Esophagus squamous epithelium (tissue), 5 donors: ENCODE measurements around the gene MBD3L2B. TPM values are rescaled to one million over a fixed set of nuclear protein-coding genes. Genes with fewer than 3 reads are reported as not detected.

Source experiments
- DNase-seq: peaks from one replicate; lab custom pipeline; 2025; lab: John Stamatoyannopoulos, UW
- H3K27ac ChIP-seq, 4 donors: fragments of 200-600 bp; sonication (generic); one replicate each; pipeline ENCODE4 v1.5.1; 2016 to 2019; ENCODE audit warnings: mild to moderate bottlenecking in 1 of 4
- H3K27me3 ChIP-seq, 4 donors: fragments of 200-600 bp; sonication (generic); 1 replicate in 3 of 4; 2 replicates in 1 of 4; pipeline versions ENCODE4 v1.5.1 to v1.6.0; 2017 to 2021; ENCODE audit warnings: antibody characterized with exemption in 1 of 4
- H3K36me3 ChIP-seq, 3 donors: fragments of 200-600 bp; sonication (generic); one replicate each; pipeline ENCODE4 v1.5.1; 2016 to 2019
- H3K4me1 ChIP-seq, 3 donors: fragments of 200-600 bp; sonication (generic); one replicate each; pipeline ENCODE4 v1.5.1; 2017 to 2019
- H3K4me3 ChIP-seq, 4 donors: fragments of 200-600 bp; sonication (generic); 1 replicate in 3 of 4; 2 replicates in 1 of 4; pipeline ENCODE4 v1.5.1; 2016 to 2019; ENCODE audit warnings: mild to moderate bottlenecking in 2 of 4, moderate library complexity in 1 of 4
- H3K9me3 ChIP-seq, 3 donors: fragments of 200-600 bp; sonication (generic); one replicate each; pipeline ENCODE4 v1.5.1; 2016 to 2019
- CTCF ChIP-seq, 6 experiments: fragments of 450-650 bp in 4 of 6; fragments of 200-600 bp in 2 of 6; sonication (generic) in 2 of 6; IDR thresholded peaks; one replicate each; pipeline ENCODE4 v1.5.1; 2016 to 2019; ENCODE audit warnings: antibody characterized with exemption in 6 of 6, mild to moderate bottlenecking in 4 of 6, moderate library complexity in 4 of 6
- POLR2A ChIP-seq, 4 donors: fragments of 450-650 bp; IDR thresholded peaks; one replicate each; pipeline ENCODE4 v1.6.1; 2017; ENCODE audit warnings: antibody characterized with exemption in 4 of 4, mild to moderate bottlenecking in 4 of 4, moderate library complexity in 3 of 4
- WGBS, 2 donors: methylation state at CpG; one replicate each; pipeline ENCODE4 v1.1.5; 2018; 5-methylcytosine and 5-hydroxymethylcytosine counted together
- intact Hi-C: fragments of 100-400 bp; cut with DNase I; formaldehyde crosslinking; loops from one replicate; pipeline ENCODE4 v1.15.0; 2022
- total RNA-seq, 4 donors: library from RNA; depleted of rRNA; stranded (reverse); fragments of >200 nt; gene quantifications; one replicate each; pipeline ENCODE4 v1.1.0, GENCODE V29; 2016
- donor health status: DM: yes; HTN: yes; CAD: no.

The MBD3L2B gene
- total RNA-seq, 4 donors from 2014 or later: not detected

- intact Hi-C loops: no loop called here
- TF ChIP-seq POLR2A (IDR thresholded peaks at IDR 0.05) (no peak), CTCF (IDR thresholded peaks at IDR 0.05) (no peak)
- H3K27ac ChIP-seq: peak overlapping the region in 1 of 4 donors; percentile 5
- 52 to 56% methylated on average over 3 of the region's 3 CpGs for WGBS, 2 donors
- H3K9me3 ChIP-seq: no peaks in the 10 kb centered on the region
- peaks cover 0 to 7% (median 0%) of the 10 kb centered on the region in 4 donors for H3K27me3 ChIP-seq
- H3K4me3 ChIP-seq: no peak overlapping the region
- H3K36me3 ChIP-seq: no peaks in the 10 kb centered on the region
- no peak for DNase-seq
- H3K4me1 ChIP-seq: no peaks in the 10 kb centered on the region
Observed at GRCh38 chr19:7000333-7000732, 20.9 kb downstream of the MBD3L2B start.

- 49 to 59% methylated on average over 4 to 7 of the region's 7 CpGs for WGBS, 2 donors
- Histone ChIP-seq H3K9me3 (no peaks in the 10 kb centered on the region), H3K4me1 (no peaks in the 10 kb centered on the region), H3K27me3 (peaks cover 0 to 7% (median 0%) of the 10 kb centered on the region in 4 donors), H3K36me3 (no peaks in the 10 kb centered on the region), H3K4me3 (no peak overlapping the region), H3K27ac (no peak overlapping the region)
- TF ChIP-seq POLR2A (IDR thresholded peaks at IDR 0.05) (no peak), CTCF (IDR thresholded peaks at IDR 0.05) (no peak)
- intact Hi-C loops: no loop called here
- no peak for DNase-seq
Observed at GRCh38 chr19:6999933-7000332, 21.3 kb downstream of the MBD3L2B start.

- H3K27me3 ChIP-seq: peaks cover 0 to 7% (median 0%) of the 10 kb centered on the region in 4 donors
- H3K4me1 ChIP-seq: no peaks in the 10 kb centered on the region
- no peak for TF ChIP-seq CTCF (IDR thresholded peaks at IDR 0.05)
- TF ChIP-seq POLR2A (IDR thresholded peaks at IDR 0.05): no peak
- H3K27ac ChIP-seq: no peak overlapping the region
- DNase-seq: no peak
- no peaks in the 10 kb centered on the region for H3K36me3 ChIP-seq
- intact Hi-C loops: no loop called here
- H3K4me3 ChIP-seq: no peak overlapping the region
- WGBS, 2 donors: 77 to 82% methylated on average over 15 of the region's 15 CpGs
- H3K9me3 ChIP-seq: no peaks in the 10 kb centered on the region
Observed at GRCh38 chr19:6997679-6998445, 23.4 kb downstream of the MBD3L2B start.

GRCh38 chr19:6996810-6997209 is 24.4 kb downstream of the MBD3L2B start:
- Histone ChIP-seq H3K36me3 (no peaks in the 10 kb centered on the region), H3K9me3 (no peaks in the 10 kb centered on the region), H3K27ac (no peak overlapping the region), H3K4me1 (no peaks in the 10 kb centered on the region), H3K4me3 (no peak overlapping the region), H3K27me3 (no peaks in the 10 kb centered on the region)
- WGBS, 2 donors: 60 to 66% methylated on average over 4 of the region's 4 CpGs
- DNase-seq: no peak
- TF ChIP-seq CTCF (IDR thresholded peaks at IDR 0.05): no peak
- TF ChIP-seq POLR2A (IDR thresholded peaks at IDR 0.05): no peak
- intact Hi-C loops: no loop called here

GRCh38 chr19:6995054-6995453 is 26.2 kb downstream of the MBD3L2B start:
- H3K4me3 ChIP-seq: no peak overlapping the region
- no peak for DNase-seq
- intact Hi-C loops: no loop called here
- H3K27me3 ChIP-seq: no peaks in the 10 kb centered on the region
- no peak overlapping the region for H3K27ac ChIP-seq
- no peaks in the 10 kb centered on the region for H3K9me3 ChIP-seq
- 50 to 69% methylated on average over 1 of the region's 1 CpG for WGBS, 2 donors
- TF ChIP-seq CTCF (IDR thresholded peaks at IDR 0.05): no peak
- no peak for TF ChIP-seq POLR2A (IDR thresholded peaks at IDR 0.05)
- no peaks in the 10 kb centered on the region for H3K4me1 ChIP-seq
- H3K36me3 ChIP-seq: no peaks in the 10 kb centered on the region
